ENCODE data around the gene HOXA2.

HOXA2 gene

DNA sequence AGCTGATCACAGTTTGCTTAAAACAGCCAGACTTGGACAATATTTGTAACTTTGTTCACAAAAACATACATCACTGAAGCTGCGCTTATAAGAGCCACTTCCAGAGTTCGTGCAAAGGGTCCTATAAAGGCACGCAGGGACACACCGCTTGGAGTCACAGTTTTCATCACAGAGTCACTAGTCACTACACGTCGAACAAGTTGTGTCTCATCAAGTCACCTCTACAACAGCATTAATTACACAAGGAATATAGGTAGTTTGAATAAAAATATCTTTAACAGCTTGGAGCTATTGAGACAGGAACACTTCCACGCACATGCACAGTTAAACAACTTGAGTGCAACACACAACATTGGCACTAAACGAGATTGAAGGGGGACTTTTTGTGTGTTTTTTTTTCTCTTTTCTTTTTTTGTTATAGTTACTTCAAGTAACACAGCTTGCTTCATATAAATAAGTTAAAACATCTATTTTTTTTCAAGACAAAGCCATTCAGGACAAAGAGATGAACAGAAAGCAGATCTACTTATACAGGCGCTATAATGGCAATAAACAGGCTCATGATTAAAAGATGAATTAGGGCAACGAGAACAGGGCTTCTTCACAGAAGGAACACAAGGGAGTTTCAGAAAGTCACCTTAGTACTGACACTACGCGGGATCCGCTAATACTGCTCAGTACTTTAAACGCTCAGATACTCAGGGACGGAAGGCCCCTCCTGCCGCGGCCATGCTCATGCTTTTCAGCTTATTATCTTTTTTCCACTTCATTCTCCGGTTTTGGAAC, 38.8 kb upstream of the HOXA2 start:
- Histone ChIP-seq H4K5ac (ENCODE audit: low read length) (no peak overlapping the region), H3K79me2 (ENCODE audit: control insufficient read depth, insufficient read depth, low read length) (no peaks in the 10 kb centered on the region), H3K36me3 (ENCODE audit: control insufficient read depth, insufficient read depth, low read length) (no peaks in the 10 kb centered on the region), H3K4me2 (ENCODE audit: low read length) (no peak overlapping the region), H2BK5ac (ENCODE audit: low read length) (no peak overlapping the region), H3K27me3 (ENCODE audit: insufficient read depth, low read length, poor library complexity) (peaks cover 90% of the 10 kb centered on the region), H3K56ac (ENCODE audit: low read length) (no peak overlapping the region), H3K18ac (ENCODE audit: low read length) (no peak overlapping the region), H2BK120ac (ENCODE audit: low read depth, low read length) (no peak overlapping the region), H3K79me1 (ENCODE audit: low read length) (no peaks in the 10 kb centered on the region), H3K4me3 (ENCODE audit: low read length) (no peak overlapping the region), H3K4ac (ENCODE audit: low read depth, low read length) (no peak overlapping the region), H2BK15ac (replicated peaks; ENCODE audit: low read depth) (no peak overlapping the region), H3K23ac (ENCODE audit: low read length) (no peak overlapping the region), H3K27ac (ENCODE audit: low read depth, low read length) (no peak overlapping the region), H4K8ac (ENCODE audit: low read depth, low read length) (no peak overlapping the region), H2AK5ac (ENCODE audit: low read length) (no peak overlapping the region), H3K4me1 (ENCODE audit: control insufficient read depth, low read depth, low read length) (no peaks in the 10 kb centered on the region), H3K9ac (ENCODE audit: low read length) (no peak overlapping the region)
- no peak for DNase-seq
- no CpG with 5 or more reads among the region's 18 CpGs for WGBS (ENCODE audit: extremely low coverage, insufficient coverage, low lambda C conversion rate)

DNA sequence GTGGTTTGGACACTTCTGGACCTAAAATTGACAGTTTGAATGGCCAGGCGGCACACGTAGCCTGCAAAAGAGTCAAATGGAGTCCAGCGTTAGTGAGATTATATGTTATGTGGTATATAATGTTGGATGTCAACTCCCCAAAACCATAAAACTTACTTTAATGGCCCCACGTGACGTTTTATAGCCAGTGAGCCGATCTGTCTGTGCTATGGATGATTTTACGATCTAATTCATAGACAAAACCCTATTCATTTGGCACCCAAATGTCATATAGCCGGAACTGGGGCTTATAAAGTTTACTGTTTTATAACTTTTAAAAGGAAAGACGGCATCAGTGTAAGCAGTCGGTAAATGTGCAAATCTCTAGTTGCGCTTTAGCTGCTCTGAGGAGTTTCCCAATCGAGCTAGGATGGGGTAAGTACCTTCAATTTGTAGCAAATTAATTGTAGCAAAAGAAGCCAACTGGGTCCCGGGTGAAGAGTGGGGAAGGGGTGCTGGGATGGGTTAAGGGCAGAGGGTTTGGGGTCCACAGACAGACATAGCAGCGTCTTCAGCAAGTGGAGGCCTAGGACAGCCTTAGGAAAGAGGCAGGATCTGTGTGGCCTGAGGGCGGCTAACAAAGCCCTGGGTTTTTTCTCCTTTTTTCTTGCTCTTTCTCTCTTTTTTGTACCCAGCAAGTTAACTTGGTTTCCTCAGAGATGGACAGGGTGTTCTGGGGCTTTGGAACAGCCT, 37.8 kb upstream of the HOXA2 start:
- Histone ChIP-seq H3K56ac (ENCODE audit: low read length) (no peak overlapping the region), H2BK15ac (replicated peaks; ENCODE audit: low read depth) (no peak overlapping the region), H4K5ac (ENCODE audit: low read length) (no peak overlapping the region), H4K8ac (ENCODE audit: low read depth, low read length) (no peak overlapping the region), H2BK5ac (ENCODE audit: low read length) (no peak overlapping the region), H3K23ac (ENCODE audit: low read length) (no peak overlapping the region), H3K4me3 (ENCODE audit: low read length) (no peak overlapping the region), H3K27ac (ENCODE audit: low read depth, low read length) (no peak overlapping the region), H2BK120ac (ENCODE audit: low read depth, low read length) (no peak overlapping the region), H3K36me3 (ENCODE audit: control insufficient read depth, insufficient read depth, low read length) (no peaks in the 10 kb centered on the region), H3K27me3 (ENCODE audit: insufficient read depth, low read length, poor library complexity) (peaks cover 91% of the 10 kb centered on the region), H3K79me1 (ENCODE audit: low read length) (no peaks in the 10 kb centered on the region), H3K4me2 (ENCODE audit: low read length) (no peak overlapping the region), H3K4ac (ENCODE audit: low read depth, low read length) (no peak overlapping the region), H3K9ac (ENCODE audit: low read length) (no peak overlapping the region), H2AK5ac (ENCODE audit: low read length) (no peak overlapping the region), H3K18ac (ENCODE audit: low read length) (no peak overlapping the region), H3K79me2 (ENCODE audit: control insufficient read depth, insufficient read depth, low read length) (no peaks in the 10 kb centered on the region), H3K4me1 (ENCODE audit: control insufficient read depth, low read depth, low read length) (no peaks in the 10 kb centered on the region)
- no peak for DNase-seq
- WGBS (ENCODE audit: extremely low coverage, insufficient coverage, low lambda C conversion rate) = no CpG with 5 or more reads among the region's 15 CpGs

DNA sequence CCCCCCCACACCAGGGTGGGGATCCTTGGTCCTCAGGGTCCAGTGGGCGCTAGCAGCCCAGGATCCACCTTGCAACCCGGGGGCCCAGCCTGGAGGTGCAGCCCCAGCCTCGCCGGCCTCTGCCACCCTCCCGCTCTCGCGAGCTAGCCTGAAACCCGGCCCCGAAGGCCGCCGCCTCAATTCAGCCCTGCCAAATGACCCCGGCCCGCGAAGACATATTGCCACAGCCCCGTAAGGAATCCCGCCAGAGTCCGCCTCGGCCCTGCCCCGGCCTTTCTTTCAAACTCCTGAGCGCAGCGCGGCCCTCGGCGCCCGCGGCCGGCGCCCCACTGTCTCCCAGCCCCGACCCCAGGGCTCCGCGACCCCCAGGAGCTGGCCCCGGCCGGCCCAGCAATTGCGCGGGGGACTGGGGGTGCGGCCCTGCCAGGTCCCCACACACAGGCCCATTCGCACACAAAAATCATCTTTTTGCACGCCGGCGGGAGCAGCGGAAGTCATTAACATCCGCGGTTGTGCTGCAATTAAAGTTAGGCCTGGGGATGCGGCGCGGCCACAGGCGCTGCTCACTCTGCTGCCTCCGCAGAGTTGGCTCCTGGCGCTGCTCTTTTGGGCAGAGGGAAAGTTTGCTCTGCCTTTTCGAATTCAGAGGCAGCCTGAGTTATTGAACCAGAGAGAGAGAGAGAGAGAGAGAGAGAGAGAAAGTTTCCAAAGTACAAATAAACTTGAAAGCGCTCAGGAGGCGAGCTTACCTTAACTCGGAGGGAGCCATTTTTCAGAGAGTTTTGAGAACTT, 37.0 kb upstream of the HOXA2 start:
- H3K27me3 ChIP-seq (ENCODE audit: insufficient read depth, low read length, poor library complexity) = peaks cover 89% of the 10 kb centered on the region
- no peak overlapping the region for H3K9ac ChIP-seq (ENCODE audit: low read length)
- no peak overlapping the region for H2AK5ac ChIP-seq (ENCODE audit: low read length)
- no peak overlapping the region for H3K27ac ChIP-seq (ENCODE audit: low read depth, low read length)
- H3K79me2 ChIP-seq (ENCODE audit: control insufficient read depth, insufficient read depth, low read length) = no peaks in the 10 kb centered on the region
- no peak for DNase-seq
- no peak overlapping the region for H2BK5ac ChIP-seq (ENCODE audit: low read length)
- no peak overlapping the region for H2BK15ac ChIP-seq (replicated peaks; ENCODE audit: low read depth)
- H3K4me2 ChIP-seq (ENCODE audit: low read length) = no peak overlapping the region
- H3K79me1 ChIP-seq (ENCODE audit: low read length) = no peaks in the 10 kb centered on the region
- H3K4ac ChIP-seq (ENCODE audit: low read depth, low read length) = no peak overlapping the region
- H2BK120ac ChIP-seq (ENCODE audit: low read depth, low read length) = no peak overlapping the region
- H3K56ac ChIP-seq (ENCODE audit: low read length) = no peak overlapping the region
- H3K4me3 ChIP-seq (ENCODE audit: low read length) = no peak overlapping the region
- H4K8ac ChIP-seq (ENCODE audit: low read depth, low read length) = no peak overlapping the region
- H3K36me3 ChIP-seq (ENCODE audit: control insufficient read depth, insufficient read depth, low read length) = no peaks in the 10 kb centered on the region
- no peak overlapping the region for H3K18ac ChIP-seq (ENCODE audit: low read length)
- no peak overlapping the region for H3K23ac ChIP-seq (ENCODE audit: low read length)
- H3K4me1 ChIP-seq (ENCODE audit: control insufficient read depth, low read depth, low read length) = no peaks in the 10 kb centered on the region
- H4K5ac ChIP-seq (ENCODE audit: low read length) = no peak overlapping the region
- WGBS (ENCODE audit: extremely low coverage, insufficient coverage, low lambda C conversion rate) = no CpG with 5 or more reads among the region's 53 CpGs

DNA sequence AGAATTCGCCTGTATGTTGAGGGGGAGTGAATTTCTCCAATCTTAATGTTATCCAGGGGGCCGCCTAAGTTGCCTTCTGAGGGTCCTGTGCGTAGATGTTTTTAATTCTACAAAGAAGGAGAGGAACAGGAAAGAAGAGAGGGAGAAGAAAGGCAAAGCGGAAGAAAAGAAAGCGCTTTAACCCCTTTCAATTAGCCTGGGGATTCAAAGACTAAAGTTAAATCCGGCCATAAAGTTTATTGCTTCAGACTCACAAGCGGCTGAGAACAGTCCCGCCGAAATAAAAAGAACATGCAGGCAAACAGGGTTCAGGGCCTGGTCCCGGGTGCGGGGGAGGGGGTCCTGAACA, 36.5 kb upstream of the HOXA2 start:
- WGBS (ENCODE audit: extremely low coverage, insufficient coverage, low lambda C conversion rate) = no CpG with 5 or more reads among the region's 11 CpGs
- H3K79me1 ChIP-seq (ENCODE audit: low read length) = no peaks in the 10 kb centered on the region
- no peak overlapping the region for H2BK5ac ChIP-seq (ENCODE audit: low read length)
- H3K4me3 ChIP-seq (ENCODE audit: low read length) = no peak overlapping the region
- no peak overlapping the region for H3K9ac ChIP-seq (ENCODE audit: low read length)
- H3K4ac ChIP-seq (ENCODE audit: low read depth, low read length) = no peak overlapping the region
- no peak overlapping the region for H3K27ac ChIP-seq (ENCODE audit: low read depth, low read length)
- no peak overlapping the region for H4K8ac ChIP-seq (ENCODE audit: low read depth, low read length)
- no peak overlapping the region for H3K56ac ChIP-seq (ENCODE audit: low read length)
- H3K27me3 ChIP-seq (ENCODE audit: insufficient read depth, low read length, poor library complexity) = peaks cover 89% of the 10 kb centered on the region
- DNase-seq = no peak
- no peaks in the 10 kb centered on the region for H3K36me3 ChIP-seq (ENCODE audit: control insufficient read depth, insufficient read depth, low read length)
- H2AK5ac ChIP-seq (ENCODE audit: low read length) = no peak overlapping the region
- no peaks in the 10 kb centered on the region for H3K79me2 ChIP-seq (ENCODE audit: control insufficient read depth, insufficient read depth, low read length)
- no peaks in the 10 kb centered on the region for H3K4me1 ChIP-seq (ENCODE audit: control insufficient read depth, low read depth, low read length)
- no peak overlapping the region for H3K23ac ChIP-seq (ENCODE audit: low read length)
- no peak overlapping the region for H3K18ac ChIP-seq (ENCODE audit: low read length)
- no peak overlapping the region for H2BK15ac ChIP-seq (replicated peaks; ENCODE audit: low read depth)
- no peak overlapping the region for H2BK120ac ChIP-seq (ENCODE audit: low read depth, low read length)
- H3K4me2 ChIP-seq (ENCODE audit: low read length) = no peak overlapping the region
- H4K5ac ChIP-seq (ENCODE audit: low read length) = no peak overlapping the region

DNA sequence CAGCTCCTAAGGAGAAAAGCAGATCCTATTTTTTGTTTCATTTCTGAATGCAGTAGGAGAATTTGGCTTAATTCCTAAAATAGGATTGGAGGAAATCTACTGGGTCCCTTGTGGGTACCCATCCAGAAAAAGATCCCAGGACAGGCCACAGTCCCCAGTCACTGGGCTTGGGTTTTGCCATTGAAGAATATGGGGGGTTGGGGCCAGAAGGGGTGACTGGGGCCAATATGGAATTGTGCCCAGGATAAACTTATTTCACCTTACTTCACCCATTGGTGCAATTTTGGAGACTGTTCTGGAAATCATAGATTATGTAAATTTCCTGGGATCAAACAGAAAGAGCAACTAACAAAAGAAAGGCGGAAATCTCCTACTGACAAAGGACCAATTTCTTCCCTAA, 36.0 kb upstream of the HOXA2 start:
- Histone ChIP-seq H3K27ac (ENCODE audit: low read depth, low read length) (no peak overlapping the region), H3K36me3 (ENCODE audit: control insufficient read depth, insufficient read depth, low read length) (no peaks in the 10 kb centered on the region), H2BK120ac (ENCODE audit: low read depth, low read length) (no peak overlapping the region), H3K23ac (ENCODE audit: low read length) (no peak overlapping the region), H3K4me3 (ENCODE audit: low read length) (no peak overlapping the region), H3K79me2 (ENCODE audit: control insufficient read depth, insufficient read depth, low read length) (no peaks in the 10 kb centered on the region), H2BK15ac (replicated peaks; ENCODE audit: low read depth) (no peak overlapping the region), H3K4me2 (ENCODE audit: low read length) (no peak overlapping the region), H3K27me3 (ENCODE audit: insufficient read depth, low read length, poor library complexity) (peaks cover 93% of the 10 kb centered on the region), H3K9ac (ENCODE audit: low read length) (no peak overlapping the region), H4K5ac (ENCODE audit: low read length) (no peak overlapping the region), H3K4me1 (ENCODE audit: control insufficient read depth, low read depth, low read length) (no peaks in the 10 kb centered on the region), H3K56ac (ENCODE audit: low read length) (no peak overlapping the region), H3K4ac (ENCODE audit: low read depth, low read length) (no peak overlapping the region), H3K79me1 (ENCODE audit: low read length) (no peaks in the 10 kb centered on the region), H4K8ac (ENCODE audit: low read depth, low read length) (no peak overlapping the region), H2BK5ac (ENCODE audit: low read length) (no peak overlapping the region), H3K18ac (ENCODE audit: low read length) (no peak overlapping the region), H2AK5ac (ENCODE audit: low read length) (no peak overlapping the region)
- no peak for DNase-seq
- WGBS (ENCODE audit: extremely low coverage, insufficient coverage, low lambda C conversion rate) = no CpG with 5 or more reads among the region's 1 CpG

All from mesendoderm (in vitro differentiated cells).